Measurements from ENCODE around the gene PEPD.
A peak's percentile ranks its signal among the peaks of the same experiment; 100 is the strongest.

PEPD gene

GRCh38 chr19:33405254-33405552 lies 116.4 kb downstream of the PEPD start:
- DNase-seq, result no peak

DNA sequence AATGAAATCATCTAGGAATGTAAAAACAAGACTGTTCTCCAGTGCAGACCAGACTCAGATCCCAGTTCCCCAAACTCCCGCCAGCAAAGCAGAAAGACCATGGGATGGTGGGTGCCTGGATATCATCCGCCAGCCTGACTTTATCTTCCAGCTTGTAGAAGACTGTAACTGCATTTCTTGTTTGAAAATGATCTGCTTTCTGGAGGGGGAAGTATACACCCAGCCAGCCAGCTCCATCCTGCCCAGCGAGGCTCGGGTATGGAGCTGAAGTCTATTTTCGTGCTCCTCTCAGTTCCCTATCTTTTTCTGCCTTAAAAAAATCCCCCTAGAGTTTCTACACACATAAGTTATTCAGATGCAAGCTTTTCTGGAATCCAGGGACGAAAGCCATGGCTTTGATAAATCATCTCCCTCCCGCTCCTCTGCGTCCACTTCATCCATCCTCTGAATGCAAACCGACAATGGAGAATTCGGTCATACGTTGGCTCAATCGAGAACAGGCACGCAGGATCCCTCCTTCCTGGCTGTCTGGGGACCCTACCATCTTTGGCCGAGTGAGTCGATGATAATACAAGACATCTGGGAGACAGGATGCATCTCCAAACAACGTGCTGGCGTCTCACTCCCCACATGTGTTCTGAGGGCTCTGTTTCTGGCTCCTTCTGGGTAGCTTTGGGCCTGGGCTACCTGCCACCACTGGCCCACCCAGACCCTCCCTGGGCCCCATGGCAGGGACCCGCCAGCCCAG lies 116.9 kb downstream of the PEPD start:
- peak; percentile 63 for DNase-seq

DNA sequence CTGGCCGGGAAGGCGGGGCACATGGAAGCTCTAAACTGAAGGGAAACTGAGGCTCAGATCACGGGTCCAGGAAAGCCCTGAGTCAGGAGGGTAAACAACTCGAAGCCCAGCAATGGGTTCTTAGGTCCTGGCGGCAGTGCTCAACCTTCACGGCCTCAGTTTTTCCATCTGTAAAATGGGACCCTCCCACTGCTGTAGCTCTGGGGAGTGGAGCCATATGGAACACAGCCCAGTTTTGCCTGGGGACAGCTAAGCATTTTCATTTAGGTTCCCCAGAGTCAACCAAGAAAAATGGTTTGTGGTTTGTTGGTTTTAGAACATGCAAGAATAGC lies 117.7 kb downstream of the PEPD start:
- no peak for DNase-seq

DNA sequence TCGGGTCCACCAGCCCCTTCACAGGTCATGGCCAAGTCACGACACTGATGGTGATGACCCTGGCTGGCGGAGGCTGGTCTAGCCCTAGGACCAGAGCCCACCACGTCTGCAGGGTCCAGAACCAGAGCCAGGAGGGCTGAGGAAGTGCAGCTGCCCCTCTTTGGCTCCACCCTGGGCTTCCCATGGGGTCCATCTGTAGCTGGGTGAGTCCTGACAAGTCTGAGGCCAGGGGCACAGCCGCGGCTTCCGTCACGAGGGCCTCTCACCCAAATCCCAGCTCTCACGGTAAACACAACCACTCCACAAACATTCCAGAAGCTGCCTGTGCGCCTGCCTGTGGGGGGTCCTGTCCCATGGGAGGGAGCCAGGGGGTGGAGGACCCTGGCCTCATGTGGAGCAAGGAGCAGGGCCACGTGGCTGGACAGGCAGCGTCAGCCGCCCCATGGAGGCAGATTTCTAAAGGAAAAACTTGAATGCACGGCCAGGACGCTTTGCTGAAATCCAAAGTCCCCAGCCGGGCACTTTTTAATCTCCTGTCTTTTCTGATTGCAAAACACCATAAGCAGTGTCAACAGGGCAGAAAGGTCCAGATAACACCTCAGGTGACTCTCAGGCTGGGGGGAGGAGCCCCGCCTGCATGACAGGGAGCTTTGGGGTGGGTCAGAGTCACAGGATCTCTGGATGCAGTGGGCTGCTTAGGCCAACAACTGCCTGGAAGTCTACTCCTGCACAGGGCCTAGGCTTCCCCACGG lies 118.2 kb downstream of the PEPD start:
- no peak for DNase-seq

DNA sequence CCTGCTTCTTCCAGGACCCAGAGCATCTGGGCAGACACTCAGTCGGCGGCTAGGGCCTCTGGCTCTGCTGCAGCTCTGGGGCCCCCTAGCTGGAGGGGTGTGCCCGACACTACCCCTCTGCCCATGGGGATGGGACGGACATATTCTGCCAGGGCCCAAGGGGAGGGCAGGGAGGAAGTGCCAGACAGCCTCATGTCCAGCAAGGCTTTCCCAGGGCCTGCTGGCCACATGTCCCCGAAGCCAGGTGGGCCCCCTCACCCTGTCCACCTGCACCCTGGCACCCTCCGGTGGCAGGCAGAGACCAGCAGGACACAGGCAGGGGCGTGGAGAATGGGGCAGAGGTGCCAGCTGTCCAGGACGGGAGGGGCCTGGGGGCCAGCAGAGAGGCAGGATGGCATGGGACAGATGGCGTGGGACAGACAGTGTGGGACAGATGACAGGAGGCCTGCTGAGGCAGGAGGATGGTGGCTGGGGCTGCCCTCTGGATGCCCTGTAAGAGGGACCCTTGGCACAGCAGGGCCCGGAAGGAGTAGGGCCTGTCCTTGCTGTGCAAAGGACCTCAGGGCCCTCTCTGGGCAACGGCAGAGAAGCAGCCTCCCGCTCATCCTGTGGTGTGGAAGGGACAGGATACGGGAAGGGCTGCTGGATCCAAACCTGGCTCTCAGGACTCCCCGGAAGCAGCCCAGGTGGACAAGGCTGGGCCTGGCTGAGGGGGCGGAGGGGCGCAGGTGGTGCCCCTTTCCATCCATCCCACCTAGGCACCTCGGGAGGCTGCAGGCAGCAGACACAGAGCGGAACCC lies 119.0 kb downstream of the PEPD start:
- DNase-seq, result no peak

DNA sequence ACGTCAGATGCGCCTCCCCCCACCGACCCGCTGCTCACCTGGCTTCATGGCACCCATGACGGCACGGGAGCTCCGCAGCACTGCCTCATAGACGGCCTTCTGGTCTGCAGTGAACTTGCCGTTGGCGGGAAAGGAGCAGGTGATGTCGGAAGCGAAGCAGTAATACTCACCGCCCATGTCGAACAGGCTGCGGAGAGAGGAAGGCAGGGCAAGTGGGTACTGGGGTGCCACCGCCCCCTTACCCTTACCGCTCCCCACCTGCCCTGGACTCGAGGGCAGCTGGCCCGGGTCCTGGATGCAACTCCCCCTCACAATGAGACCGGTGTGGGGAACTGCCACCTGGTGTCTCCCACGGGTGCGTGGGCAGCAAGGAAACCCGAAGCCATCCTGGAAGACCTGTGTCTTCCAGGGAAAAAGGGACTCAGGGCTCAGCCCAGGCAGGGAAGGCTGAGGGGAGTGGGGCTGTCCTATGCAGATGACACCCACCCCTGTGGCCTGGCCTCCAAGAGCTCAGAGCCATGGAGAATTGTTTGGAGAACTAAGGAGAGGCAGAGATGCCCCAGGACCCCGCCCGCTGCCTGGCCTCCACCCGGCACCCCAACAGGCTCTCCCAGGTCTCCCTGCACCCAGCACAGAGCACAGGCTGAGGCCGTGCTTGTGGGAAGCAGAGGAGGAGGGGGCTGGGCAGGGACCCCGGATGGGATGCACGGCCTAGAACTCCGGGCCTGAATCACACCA lies 119.7 kb downstream of the PEPD start:
- DNase-seq, result no peak

GRCh38 chr19:33400856-33401682 lies 120.5 kb downstream of the PEPD start:
- DNase-seq, result no peak

DNA sequence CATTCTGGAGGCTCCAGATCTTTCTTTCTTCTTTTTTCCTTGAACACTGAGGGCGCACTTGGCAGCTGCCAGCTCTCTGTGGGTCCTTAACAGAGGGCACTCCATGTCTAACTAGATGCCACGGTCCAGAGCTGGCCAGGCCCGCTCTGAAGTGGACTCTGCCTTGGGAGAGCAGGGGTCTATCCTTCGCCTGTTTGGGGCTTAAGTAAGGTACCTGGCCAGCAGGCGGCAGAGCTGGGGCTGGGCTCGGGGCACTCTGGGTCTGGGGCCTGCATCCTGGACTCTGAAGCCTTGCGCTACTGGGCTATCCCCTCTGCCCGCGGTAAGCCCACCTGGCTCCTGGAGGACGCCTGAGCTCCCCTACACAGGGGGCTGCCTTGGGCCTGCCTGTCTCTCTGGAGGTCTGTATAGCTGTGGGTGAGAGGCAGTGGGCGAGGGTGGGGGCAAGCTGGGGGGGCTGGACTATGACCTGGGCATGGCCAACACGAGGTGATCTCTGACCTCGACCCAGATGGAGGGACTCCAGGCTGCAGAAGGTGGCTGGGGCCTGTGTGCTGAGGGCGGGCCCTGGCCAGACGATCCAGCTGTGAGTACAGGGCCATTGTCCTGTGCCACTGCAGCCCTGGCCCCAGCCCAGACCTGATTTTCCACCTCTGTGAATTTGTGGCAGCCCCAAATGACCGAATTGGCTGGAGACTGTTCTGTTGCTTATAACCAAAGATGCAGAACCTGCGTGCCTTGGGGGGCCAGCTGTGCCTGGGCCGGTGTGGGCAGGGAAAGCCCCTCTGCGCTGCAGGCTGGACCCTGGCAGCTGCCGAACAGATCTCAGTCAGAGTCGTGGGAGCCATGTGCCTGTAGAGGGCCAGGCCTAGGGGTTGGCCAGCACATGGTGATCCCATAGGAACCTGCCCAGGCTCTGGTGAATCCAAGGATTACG lies 121.6 kb downstream of the PEPD start:
- DNase-seq, result no peak

- no peak for DNase-seq
Measured at GRCh38 chr19:33399081-33399744, 122.4 kb downstream of the PEPD start.

DNA sequence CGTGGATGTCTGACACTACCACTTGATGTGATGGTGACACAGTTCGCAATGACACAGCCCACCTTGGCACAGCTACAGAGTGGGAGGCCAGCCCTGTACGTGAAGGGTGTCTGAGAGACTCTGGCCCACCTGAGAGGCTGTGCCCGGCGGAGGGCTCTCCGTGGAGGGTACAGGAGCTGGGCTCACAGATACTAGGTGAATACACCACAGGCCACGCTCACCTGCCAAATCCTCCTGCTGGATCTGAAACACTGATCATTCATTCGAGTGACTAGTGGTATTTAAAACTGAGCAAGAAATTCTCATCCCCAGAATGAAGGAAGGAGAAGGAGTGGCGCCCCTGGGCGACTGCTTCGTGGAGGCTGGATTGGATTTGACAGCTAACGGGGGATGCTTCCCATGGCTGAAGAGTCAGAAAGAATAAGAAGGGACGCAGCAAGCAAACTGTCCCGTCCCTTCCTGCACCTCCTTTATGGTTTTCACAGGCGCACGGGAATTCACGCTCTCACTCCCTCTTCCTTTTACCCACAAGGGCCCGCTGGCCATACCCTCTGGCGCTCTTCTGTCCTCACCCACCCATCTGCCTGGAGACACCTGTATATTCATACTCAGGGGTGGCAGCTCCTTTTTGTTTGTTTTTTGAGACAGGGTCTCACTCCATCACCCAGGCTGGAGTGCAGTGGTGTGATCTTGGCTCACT lies 123.1 kb downstream of the PEPD start:
- no peak for DNase-seq

- no peak for DNase-seq
Measured at GRCh38 chr19:33397536-33398360, 123.8 kb downstream of the PEPD start.

DNA sequence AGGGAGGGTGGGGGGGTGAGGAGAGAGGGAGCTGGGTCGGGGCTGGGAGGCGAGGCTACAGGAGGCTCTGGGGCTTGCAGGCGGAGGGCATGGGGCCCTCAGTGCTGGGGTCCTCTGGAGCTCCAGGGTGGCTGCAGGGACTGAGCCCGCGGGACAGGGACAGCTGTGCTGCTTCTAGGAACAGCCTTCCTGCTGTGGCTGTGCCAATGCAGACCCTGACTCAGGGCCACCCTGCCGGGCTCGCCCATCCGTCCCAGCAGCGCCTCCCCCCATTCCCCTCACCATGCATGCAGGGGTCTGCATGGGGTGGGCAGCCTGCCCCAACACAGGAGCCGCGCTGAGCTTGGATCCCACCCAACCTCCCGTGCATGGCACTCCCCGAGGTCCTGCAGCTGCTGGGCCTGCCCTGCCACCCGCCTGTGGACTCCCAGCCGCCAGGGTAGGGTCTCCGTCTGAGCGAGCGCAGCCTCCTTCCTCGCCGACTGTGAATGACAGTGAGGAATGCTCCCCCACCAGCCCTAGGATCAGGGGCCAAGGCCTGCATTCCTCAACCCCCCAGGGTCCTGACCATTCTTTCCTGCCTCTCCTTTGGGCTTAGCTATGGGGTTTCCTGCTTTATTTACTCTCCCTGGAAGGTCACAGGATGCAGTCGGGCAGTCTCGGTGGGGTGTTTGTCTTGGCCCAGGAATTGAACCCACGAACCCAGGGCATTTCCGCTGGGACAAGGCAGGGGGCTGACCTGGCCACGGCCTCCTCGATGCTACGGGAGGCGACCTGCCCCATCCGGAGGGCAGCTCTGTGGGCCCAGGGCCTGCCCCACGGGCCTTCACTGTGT lies 124.7 kb downstream of the PEPD start:
- peak; percentile 36 for DNase-seq

DNA sequence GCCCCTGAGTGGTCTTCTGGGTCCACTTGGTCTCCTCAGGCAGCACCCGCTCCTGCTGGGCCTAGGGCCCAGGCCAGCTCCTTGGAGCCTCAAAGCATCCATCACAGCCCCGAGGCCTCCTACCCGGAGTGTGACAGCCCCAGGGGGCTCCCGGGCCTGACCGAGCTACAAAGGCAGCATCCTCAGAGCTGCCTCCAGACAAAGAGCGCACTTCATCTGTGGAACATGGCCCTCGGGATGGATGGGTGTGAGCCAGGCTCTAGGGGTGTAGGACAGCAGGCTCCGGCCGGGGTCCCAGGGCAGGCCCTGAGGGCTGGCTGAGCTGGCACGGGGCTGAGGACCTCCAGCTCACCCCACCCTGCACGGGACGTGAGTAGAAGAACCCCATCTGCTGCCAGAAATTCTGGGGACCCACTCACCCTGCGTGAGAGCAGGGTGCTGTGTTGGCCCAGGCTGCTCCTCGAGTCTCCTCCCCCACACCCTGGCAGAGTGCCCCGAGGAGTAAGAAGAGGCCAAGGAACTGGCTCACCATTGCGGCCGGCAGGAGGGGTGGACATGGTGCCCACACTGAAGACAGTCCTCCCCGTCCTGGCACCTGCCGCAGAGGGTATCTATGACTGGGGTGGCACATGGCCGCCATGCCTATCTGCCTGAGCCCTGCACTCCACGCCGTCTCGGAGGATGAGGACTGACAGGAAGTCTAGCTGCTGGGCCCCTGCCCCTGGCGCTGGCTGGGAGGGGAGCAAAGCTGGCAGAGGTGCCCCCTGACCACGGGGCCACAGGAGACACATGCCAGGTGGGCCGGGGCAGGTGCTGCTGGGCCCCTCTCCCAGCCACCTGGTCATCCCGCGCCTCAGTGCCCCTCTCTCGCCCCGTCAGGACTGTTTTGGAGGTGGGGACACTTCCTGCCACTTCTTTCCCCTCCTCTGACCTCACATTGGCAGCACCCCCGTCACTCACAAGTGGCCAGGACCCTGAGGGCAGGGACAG lies 125.7 kb downstream of the PEPD start:
- DNase-seq, result peak; percentile 40

DNA sequence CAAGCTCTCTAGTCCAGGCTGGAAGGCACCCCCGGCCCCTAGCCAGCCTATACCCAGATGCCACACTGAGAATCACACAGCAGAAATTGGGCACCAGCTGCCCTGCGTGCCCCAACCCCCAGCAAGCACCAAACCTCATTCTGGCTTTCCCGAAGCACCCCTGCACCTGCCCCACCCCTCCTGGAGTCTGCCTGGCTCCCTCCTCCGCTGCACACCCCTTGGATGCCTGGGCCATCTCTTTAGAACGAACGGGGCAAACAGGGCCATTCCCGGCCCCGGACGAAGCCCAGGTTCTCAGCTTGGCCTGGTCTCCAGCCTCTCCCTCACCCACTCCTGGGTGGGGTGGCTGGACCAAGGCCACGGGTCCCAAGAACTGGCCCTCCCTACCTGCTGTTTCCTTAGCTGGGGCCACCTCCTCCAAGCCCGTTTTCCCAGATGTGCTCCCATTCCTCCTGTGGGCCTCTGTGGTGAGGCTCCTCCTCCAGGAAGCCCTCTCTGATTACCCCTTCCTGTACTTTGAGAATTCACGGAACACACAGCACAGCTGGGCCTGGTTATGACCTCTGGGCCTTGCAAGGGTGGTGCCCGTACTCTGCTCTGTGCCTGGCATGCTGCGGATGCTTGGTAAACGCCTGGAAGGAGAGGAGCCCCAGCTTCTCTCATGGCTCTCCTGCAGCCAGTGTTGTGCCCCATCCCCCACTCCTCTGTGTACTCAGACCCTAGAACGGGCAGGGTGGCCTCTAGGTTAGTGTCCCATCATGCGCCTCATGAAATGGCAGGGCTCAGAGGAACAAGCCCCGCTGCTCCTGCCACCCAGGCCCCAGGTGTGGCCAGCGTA lies 126.6 kb downstream of the PEPD start:
- no peak for DNase-seq

- peak; percentile 60 for DNase-seq
Measured at GRCh38 chr19:33394006-33394722, 127.4 kb downstream of the PEPD start.
